A673 (cell line): ENCODE measurements around the gene PER3. TPM values are rescaled to one million over a fixed set of nuclear protein-coding genes. Genes with fewer than 3 reads are reported as not detected.

Source experiments
- Bru-seq: library from RNA; stranded (reverse); fragments of 400-500 nt; gene quantifications from one replicate; lab custom pipeline; 2021; lab: Mats Ljungman, UMichigan
- BruChase-seq, 2 experiments: library from RNA; stranded (reverse); fragments of 400-500 nt; gene quantifications; one replicate each; lab custom pipeline; 2021; lab: Mats Ljungman, UMichigan
- BruUV-seq: library from RNA; stranded (reverse); fragments of 400-500 nt; replicated peaks from 2 replicates; lab custom pipeline; 2021; lab: Mats Ljungman, UMichigan
- CTCF ChIA-PET: fragments of 300-600 bp; sonication (Branson Sonifier 250); formaldehyde crosslinking; loops from one replicate; lab custom pipeline; 2022; ENCODE audit warnings: antibody characterized with exemption; lab: Charles Lee
- POLR2A ChIA-PET: fragments of 300-600 bp; sonication (Branson Sonifier 250); formaldehyde crosslinking; loops from one replicate; lab custom pipeline; 2022; ENCODE audit warnings: antibody characterized with exemption; ENCODE audit not compliant: low non-redundant PET; lab: Charles Lee
- DNase-seq: peaks from one replicate; pipeline ENCODE4 v3.0.0-alpha.2; 2015; ENCODE audit warnings: low spot score
- H3K27ac ChIP-seq: fragments of 200-600 bp; sonication (generic); 2 replicates; pipeline ENCODE4 v1.5.1; 2016; ENCODE audit warnings: mixed run types, low read depth, mild to moderate bottlenecking, mixed read lengths, antibody characterized with exemption, low read length; ENCODE audit not compliant: poor library complexity, severe bottlenecking
- H3K27me3 ChIP-seq: fragments of 200-600 bp; sonication (generic); replicated peaks from 2 replicates; pipeline ENCODE4 v1.6.1; 2017; ENCODE audit warnings: mixed run types, low read depth, mild to moderate bottlenecking, mixed read lengths, antibody characterized with exemption, low read length; ENCODE audit not compliant: insufficient read depth, poor library complexity
- H3K36me3 ChIP-seq: fragments of 200-600 bp; sonication (generic); 2 replicates; pipeline ENCODE4 v1.6.1; 2016; ENCODE audit warnings: mixed run types, mild to moderate bottlenecking, mixed read lengths, antibody characterized with exemption, low read length; ENCODE audit not compliant: insufficient read depth, poor library complexity, severe bottlenecking
- H3K4me1 ChIP-seq: fragments of 200-600 bp; sonication (generic); 2 replicates; pipeline ENCODE4 v1.6.1; 2017; ENCODE audit warnings: mixed run types, mild to moderate bottlenecking, mixed read lengths, antibody characterized with exemption, low read length; ENCODE audit not compliant: insufficient read depth, poor library complexity, severe bottlenecking
- H3K4me3 ChIP-seq: fragments of 200-600 bp; sonication (generic); 2 replicates; pipeline ENCODE4 v1.5.1; 2016; ENCODE audit warnings: low read depth, mixed run types, mild to moderate bottlenecking, mixed read lengths, low read length; ENCODE audit not compliant: poor library complexity, severe bottlenecking
- H3K9me3 ChIP-seq: fragments of 200-600 bp; sonication (generic); 2 replicates; pipeline ENCODE4 v1.6.1; 2016; ENCODE audit warnings: mixed run types, low read depth, mild to moderate bottlenecking, mixed read lengths, antibody characterized with exemption, low read length; ENCODE audit not compliant: poor library complexity, severe bottlenecking
- CTCF ChIP-seq: fragments of 300-800, 200-600 bp; sonication (generic); conservative IDR thresholded peaks from 2 replicates; pipeline ENCODE4 v1.5.1; 2017; ENCODE audit warnings: low read depth, mild to moderate bottlenecking, antibody characterized with exemption, low read length, moderate library complexity, mixed read lengths
- EZH2 ChIP-seq: fragments of 200-600 bp; sonication (generic); IDR thresholded peaks from 2 replicates; pipeline ENCODE4 v1.6.1; 2017; ENCODE audit warnings: borderline replicate concordance, low read depth, mild to moderate bottlenecking, mixed read lengths, antibody characterized with exemption, low read length; ENCODE audit not compliant: poor library complexity, severe bottlenecking
- intact Hi-C: fragments of 100-400 bp; cut with micrococcal nuclease; formaldehyde crosslinking; loops from one replicate; pipeline ENCODE4 v1.10.0; 2022; ENCODE audit not compliant: unreplicated experiment
- long read RNA-seq: library from polyadenylated mRNA; stranded (forward); transcript quantifications from one replicate; pipeline ENCODE4 v2.0.0, GENCODE V29; 2022
- total RNA-seq: library from RNA; stranded (reverse); gene quantifications from 2 replicates; pipeline ENCODE4 v1.2.3, GENCODE V29; 2021

PER3 gene
- total RNA-seq, result 4.1 and 7.5 TPM in 2 replicates
- percentile 51 among the genes with signal in this experiment for Bru-seq, nascent RNA
- BruChase-seq, experiment 1, labeled RNA remaining after a 2-hour chase, result percentile 51 among the genes with signal in this experiment
- BruChase-seq, experiment 2, labeled RNA remaining after a 6-hour chase, result percentile 51 among the genes with signal in this experiment
- long read RNA-seq, partial matches to known transcripts, result 1 of 5 reads
- long read RNA-seq, other reads (novel, unspliced or antisense), result 4 of 5 reads

- Histone ChIP-seq H3K4me1 (peaks cover 5% of the 10 kb centered on the region), H3K36me3 (peaks cover 13% of the 10 kb centered on the region), H3K9me3 (no peaks in the 10 kb centered on the region), H3K27ac (peak within 1 kb of the TSS; percentile 57), H3K4me3 (peak within 1 kb of the TSS; percentile 57), H3K27me3 (no peaks in the 10 kb centered on the region)
- no TSS peak for BruUV-seq
- ChIA-PET CTCF (no interaction called here), POLR2A (no interaction called here)
- DNase-seq, result peak; percentile 97
- TF ChIP-seq EZH2, result no peak
- TF ChIP-seq CTCF, result no peak
- intact Hi-C loops, result no loop called here
Measured at GRCh38 chr1:7783826-7784491, at the start of gene PER3. Gene PER3, plus strand, starts transcription at chr1:7784291. Its CDS starts 587 bp downstream, at chr1:7784878.

- H3K9me3 ChIP-seq, result no peaks in the 10 kb centered on the region
- ChIA-PET CTCF (no interaction called here), POLR2A (no interaction called here)
- no peak overlapping the region for H3K27ac ChIP-seq
- H3K27me3 ChIP-seq, result no peaks in the 10 kb centered on the region
- DNase-seq, result no peak
- no peaks in the 10 kb centered on the region for H3K36me3 ChIP-seq
- no peak for TF ChIP-seq EZH2
- TF ChIP-seq CTCF, result no peak
- BruUV-seq, result no TSS peak
- no peaks in the 10 kb centered on the region for H3K4me1 ChIP-seq
- intact Hi-C loops, result no loop called here
- H3K4me3 ChIP-seq, result no peak overlapping the region
Measured at GRCh38 chr1:7738044-7738443, 46.0 kb upstream of the PER3 start.

GRCh38 chr1:7743346-7743745 lies 40.7 kb upstream of the PER3 start:
- H3K36me3 ChIP-seq, result no peaks in the 10 kb centered on the region
- no peaks in the 10 kb centered on the region for H3K4me1 ChIP-seq
- ChIA-PET CTCF (no interaction called here), POLR2A (no interaction called here)
- no peak overlapping the region for H3K4me3 ChIP-seq
- no TSS peak for BruUV-seq
- TF ChIP-seq CTCF (no peak), EZH2 (no peak)
- intact Hi-C loops, result no loop called here
- no peak for DNase-seq
- no peaks in the 10 kb centered on the region for H3K27me3 ChIP-seq
- no peak overlapping the region for H3K27ac ChIP-seq
- H3K9me3 ChIP-seq, result no peaks in the 10 kb centered on the region
